Kidney epithelial cell (primary cell): ENCODE data around the gene MORN3. TPM values are rescaled to one million over a fixed set of nuclear protein-coding genes. Genes with fewer than 3 reads are reported as not detected.
"Not testable (repeated sequence)": the region's sequence is repeated elsewhere in the genome, so short reads cannot be mapped to it uniquely, and the experiment has no call there.

Source experiments
- DNase-seq: peaks from one replicate; pipeline ENCODE4 v3.0.0-alpha.2; 2010; ENCODE audit warnings: low read depth
- H3K27me3 ChIP-seq: 2 replicates; pipeline ENCODE4 v1.6.0; 2011; ENCODE audit warnings: low read length; ENCODE audit not compliant: control insufficient read depth, insufficient read depth
- H3K36me3 ChIP-seq: 2 replicates; pipeline ENCODE4 v1.5.1; 2011; ENCODE audit warnings: low read length; ENCODE audit not compliant: control insufficient read depth, insufficient read depth
- H3K4me3 ChIP-seq: 2 replicates; pipeline ENCODE4 v1.5.1; 2011; ENCODE audit warnings: low read depth, mild to moderate bottlenecking, control low read depth, low read length
- total RNA-seq: library from RNA; depleted of rRNA; stranded (reverse); fragments of >200 nt; gene quantifications from 2 replicates; pipeline ENCODE4 v1.2.3, GENCODE V29; 2015
- TF ChIP-seq, protein P1 (sequence below): IDR thresholded peaks from 2 replicates; pipeline ENCODE4 v1.5.1; 2011; ENCODE audit warnings: mild to moderate bottlenecking, moderate library complexity, low read length, control low read depth, inconsistent platforms; ENCODE audit not compliant: insufficient read depth, poor library complexity, severe bottlenecking

MORN3 gene
- total RNA-seq, 1 donor from 2014 or later = 1.3 TPM

DNA sequence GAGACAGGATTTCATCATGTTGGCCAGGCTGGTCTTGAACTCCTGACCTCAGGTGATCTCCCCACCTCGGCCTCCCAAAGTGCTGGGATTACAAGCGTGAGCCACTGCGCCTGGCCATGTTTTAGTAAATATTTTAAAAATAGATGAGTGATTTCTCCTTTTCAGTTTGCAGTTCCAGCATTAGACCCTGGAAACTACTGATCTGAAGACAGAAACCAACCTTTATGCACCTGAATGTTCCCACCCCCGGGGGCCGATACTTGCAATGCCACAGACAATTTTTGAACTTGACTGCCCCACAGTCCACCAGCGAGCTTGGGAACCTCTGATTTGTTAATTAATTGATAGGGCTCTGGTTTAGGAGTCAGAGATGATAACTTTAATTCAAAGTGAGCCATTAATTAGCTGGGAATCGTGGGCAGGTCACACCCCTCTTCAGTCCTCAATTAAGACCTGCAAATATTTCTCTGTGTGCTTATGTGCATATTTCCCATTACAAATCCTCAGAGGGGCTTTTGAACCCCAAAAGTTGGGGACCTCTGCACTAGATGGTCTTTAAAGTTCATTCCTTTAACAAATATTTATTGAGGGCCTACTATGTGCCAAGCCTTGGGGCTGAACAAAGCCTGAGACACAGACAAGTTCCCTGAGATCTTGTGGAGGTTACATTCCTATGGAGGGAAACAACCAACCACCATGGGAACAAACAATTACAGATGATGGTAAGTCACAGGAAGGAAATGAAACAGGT, 39.0 kb upstream of the MORN3 start:
- DNase-seq = no peak
- no peak overlapping the region for H3K4me3 ChIP-seq
- H3K36me3 ChIP-seq = no peaks in the 10 kb centered on the region
- TF ChIP-seq, protein P1, sequence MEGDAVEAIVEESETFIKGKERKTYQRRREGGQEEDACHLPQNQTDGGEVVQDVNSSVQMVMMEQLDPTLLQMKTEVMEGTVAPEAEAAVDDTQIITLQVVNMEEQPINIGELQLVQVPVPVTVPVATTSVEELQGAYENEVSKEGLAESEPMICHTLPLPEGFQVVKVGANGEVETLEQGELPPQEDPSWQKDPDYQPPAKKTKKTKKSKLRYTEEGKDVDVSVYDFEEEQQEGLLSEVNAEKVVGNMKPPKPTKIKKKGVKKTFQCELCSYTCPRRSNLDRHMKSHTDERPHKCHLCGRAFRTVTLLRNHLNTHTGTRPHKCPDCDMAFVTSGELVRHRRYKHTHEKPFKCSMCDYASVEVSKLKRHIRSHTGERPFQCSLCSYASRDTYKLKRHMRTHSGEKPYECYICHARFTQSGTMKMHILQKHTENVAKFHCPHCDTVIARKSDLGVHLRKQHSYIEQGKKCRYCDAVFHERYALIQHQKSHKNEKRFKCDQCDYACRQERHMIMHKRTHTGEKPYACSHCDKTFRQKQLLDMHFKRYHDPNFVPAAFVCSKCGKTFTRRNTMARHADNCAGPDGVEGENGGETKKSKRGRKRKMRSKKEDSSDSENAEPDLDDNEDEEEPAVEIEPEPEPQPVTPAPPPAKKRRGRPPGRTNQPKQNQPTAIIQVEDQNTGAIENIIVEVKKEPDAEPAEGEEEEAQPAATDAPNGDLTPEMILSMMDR = no peak
- H3K27me3 ChIP-seq = no peaks in the 10 kb centered on the region

- Histone ChIP-seq H3K4me3 (no peak overlapping the region), H3K27me3 (no peaks in the 10 kb centered on the region), H3K36me3 (no peaks in the 10 kb centered on the region)
- TF ChIP-seq, protein P1 = no peak
- DNase-seq = no peak
These were observed 36.1 kb upstream of the MORN3 start for GRCh38 chr12:121705514-121705913.

DNA sequence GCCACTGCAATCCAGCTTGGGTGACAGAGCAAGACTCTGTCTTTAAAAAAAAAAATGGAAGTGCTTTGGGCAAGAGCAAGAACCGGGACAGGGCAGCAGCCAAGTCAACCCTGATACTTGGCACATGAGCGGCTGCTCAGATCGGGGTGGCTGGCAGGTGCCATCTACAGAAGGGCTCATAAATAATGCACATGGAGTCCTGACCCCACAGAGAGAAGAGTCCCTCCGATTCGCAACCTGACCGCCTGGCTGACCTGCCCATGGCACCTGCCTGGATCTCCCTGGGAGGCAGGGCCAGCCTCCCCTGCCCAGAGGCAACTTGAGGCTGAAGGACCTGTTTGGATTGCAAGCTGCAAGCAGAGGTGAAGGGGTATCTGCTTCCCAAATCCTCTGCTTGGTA, 33.5 kb upstream of the MORN3 start:
- Histone ChIP-seq H3K36me3 (no peaks in the 10 kb centered on the region), H3K27me3 (no peaks in the 10 kb centered on the region), H3K4me3 (no peak overlapping the region)
- TF ChIP-seq, protein P1 = no peak
- no peak for DNase-seq

GRCh38 chr12:121701667-121702277, 32.3 kb upstream of the MORN3 start:
- TF ChIP-seq, protein P1 = no peak
- no peak for DNase-seq
- no peaks in the 10 kb centered on the region for H3K36me3 ChIP-seq

GRCh38 chr12:121697861-121698260, 28.4 kb upstream of the MORN3 start:
- H3K27me3 ChIP-seq, H3K4me3 ChIP-seq, DNase-seq, H3K36me3 ChIP-seq: not testable (repeated sequence)

More at GRCh38 chr12:121701667-121702277, 32.3 kb upstream of the MORN3 start:
- H3K27me3 ChIP-seq = no peaks in the 10 kb centered on the region
- no peak overlapping the region for H3K4me3 ChIP-seq

DNA sequence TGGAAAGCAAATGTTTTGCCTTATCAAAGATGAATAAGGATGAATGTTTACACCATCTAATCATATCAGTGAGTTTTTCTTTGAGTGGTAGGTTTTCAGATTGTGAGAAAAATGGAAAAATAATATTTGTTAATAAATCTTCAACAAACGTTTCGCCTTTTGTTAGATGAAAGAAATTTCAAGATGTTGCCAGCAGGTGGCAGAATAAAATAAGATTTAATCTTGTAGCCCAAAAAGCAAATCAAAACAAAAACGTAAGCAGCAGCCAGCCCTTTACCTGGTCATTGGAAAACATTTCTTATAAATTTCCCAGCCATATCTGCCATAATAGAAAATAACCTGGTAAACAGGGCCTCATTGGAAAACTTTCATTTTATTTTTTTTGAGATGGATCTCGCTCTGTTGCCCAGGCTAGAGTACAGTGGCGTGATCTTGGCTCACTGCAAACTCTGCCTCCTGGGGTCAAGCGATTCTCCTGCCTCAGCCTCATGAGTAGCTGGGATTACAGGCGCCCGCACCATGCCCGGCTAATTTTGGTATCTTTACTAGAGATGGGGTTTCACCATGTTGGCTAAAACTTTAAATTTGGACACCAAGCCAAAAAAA, 27.7 kb upstream of the MORN3 start:
- Histone ChIP-seq H3K4me3 (no peak overlapping the region), H3K27me3 (no peaks in the 10 kb centered on the region), H3K36me3 (no peaks in the 10 kb centered on the region)
- TF ChIP-seq, protein P1 = no peak
- no peak for DNase-seq
